ENCODE results near the gene B4GALT5.

Gene B4GALT5

GRCh38 chr20:49594143-49594930 lies 119.3 kb downstream of the B4GALT5 start:
- Mint-ChIP-seq H3K4me1 (peaks cover 65% of the 10 kb centered on the region), H3K27ac (peak overlapping the region; percentile 78 to 93 (median 90)), H3K36me3 (ENCODE audit: low read depth) (no peaks in the 10 kb centered on the region), H3K4me3 (peak overlapping the region in 1 of 3 experiments; percentile 11), H3K27me3 (ENCODE audit: low read depth) (peaks cover 6% of the 10 kb centered on the region), H3K9me3 (no peaks in the 10 kb centered on the region)
- no peak for TF ChIP-seq CTCF (IDR thresholded peaks at IDR 0.05; ENCODE audit: unreplicated experiment in 3 of 3)

GRCh38 chr20:49593466-49594142 lies 120.1 kb downstream of the B4GALT5 start:
- H3K4me1 Mint-ChIP-seq, result peaks cover 69% of the 10 kb centered on the region
- H3K4me3 Mint-ChIP-seq, result peak overlapping the region in 1 of 3 experiments; percentile 11
- TF ChIP-seq CTCF (IDR thresholded peaks at IDR 0.05; ENCODE audit: unreplicated experiment in 3 of 3), result no peak
- no peaks in the 10 kb centered on the region for H3K36me3 Mint-ChIP-seq (ENCODE audit: low read depth)
- peak overlapping the region; percentile 78 to 93 (median 90) for H3K27ac Mint-ChIP-seq
- no peaks in the 10 kb centered on the region for H3K9me3 Mint-ChIP-seq
- H3K27me3 Mint-ChIP-seq (ENCODE audit: low read depth), result peaks cover 9% of the 10 kb centered on the region

GRCh38 chr20:49592120-49592519 lies 121.6 kb downstream of the B4GALT5 start:
- peak overlapping the region; percentile 1 to 93 (median 90) for H3K27ac Mint-ChIP-seq
- no peak overlapping the region for H3K4me3 Mint-ChIP-seq
- H3K4me1 Mint-ChIP-seq, result peaks cover 81% of the 10 kb centered on the region
- no peaks in the 10 kb centered on the region for H3K9me3 Mint-ChIP-seq
- no peaks in the 10 kb centered on the region for H3K36me3 Mint-ChIP-seq (ENCODE audit: low read depth)
- peaks cover 9% of the 10 kb centered on the region for H3K27me3 Mint-ChIP-seq (ENCODE audit: low read depth)
- TF ChIP-seq CTCF (IDR thresholded peaks at IDR 0.05; ENCODE audit: unreplicated experiment in 3 of 3), result no peak

GRCh38 chr20:49591217-49591865 lies 122.3 kb downstream of the B4GALT5 start:
- Mint-ChIP-seq H3K4me1 (peaks cover 82% of the 10 kb centered on the region), H3K9me3 (no peaks in the 10 kb centered on the region), H3K27me3 (ENCODE audit: low read depth) (peaks cover 9% of the 10 kb centered on the region), H3K4me3 (peak overlapping the region in 2 of 3 experiments; percentile 13 to 48), H3K36me3 (ENCODE audit: low read depth) (no peaks in the 10 kb centered on the region), H3K27ac (peak overlapping the region; percentile 90 to 93 (median 92))
- no peak for TF ChIP-seq CTCF (IDR thresholded peaks at IDR 0.05; ENCODE audit: unreplicated experiment in 3 of 3)

- no peak for TF ChIP-seq CTCF (IDR thresholded peaks at IDR 0.05; ENCODE audit: unreplicated experiment in 3 of 3)
- H3K4me1 Mint-ChIP-seq, result peaks cover 81% of the 10 kb centered on the region
- peak overlapping the region; percentile 90 to 93 (median 92) for H3K27ac Mint-ChIP-seq
- peaks cover 13% of the 10 kb centered on the region for H3K27me3 Mint-ChIP-seq (ENCODE audit: low read depth)
- no peaks in the 10 kb centered on the region for H3K9me3 Mint-ChIP-seq
- H3K36me3 Mint-ChIP-seq (ENCODE audit: low read depth), result no peaks in the 10 kb centered on the region
- peak overlapping the region in 1 of 3 experiments; percentile 7 for H3K4me3 Mint-ChIP-seq
Measured at GRCh38 chr20:49590163-49591017, 123.3 kb downstream of the B4GALT5 start.

Measured in nephron (organoid).